Stimulated activated CD8-positive, alpha-beta memory T cell treated with anti-CD3 and anti-CD28 coated beads, Interleukin-15, amount 100 ng/mL, for 48 hours (primary cell): ENCODE measurements around the gene DGCR6L.
"Not testable (repeated sequence)": the region's sequence is repeated elsewhere in the genome, so short reads cannot be mapped to it uniquely, and the experiment has no call there.

Source experiments
- DNase-seq, 2 donors: peaks; one replicate each; pipeline ENCODE4 v3.0.0-alpha.2; 2020; ENCODE audit warnings: low read depth in 2 of 2

The DGCR6L gene

GRCh38 chr22:20319745-20320658, at the start of gene DGCR6L:
Gene DGCR6L, minus strand, starts transcription at chr22:20320060. Its CDS starts 72 bp downstream, at chr22:20319988.
- DNase-seq: peak; percentile 95 to 97

- not testable (repeated sequence) for DNase-seq
Measured at GRCh38 chr22:20368875-20369274, 49.0 kb upstream of the DGCR6L start.

- DNase-seq: not testable (repeated sequence)
Measured at GRCh38 chr22:20366841-20367240, 47.0 kb upstream of the DGCR6L start.

GRCh38 chr22:20364335-20365260, 44.7 kb upstream of the DGCR6L start:
- DNase-seq: not testable (repeated sequence)

GRCh38 chr22:20362403-20362802, 42.5 kb upstream of the DGCR6L start:
- DNase-seq: not testable (repeated sequence)

GRCh38 chr22:20361752-20362229, 41.9 kb upstream of the DGCR6L start:
- not testable (repeated sequence) for DNase-seq

GRCh38 chr22:20360866-20361751, 41.2 kb upstream of the DGCR6L start:
- not testable (repeated sequence) for DNase-seq

- not testable (repeated sequence) for DNase-seq
Measured at GRCh38 chr22:20360261-20360660, 40.4 kb upstream of the DGCR6L start.

- not testable (repeated sequence) for DNase-seq
Measured at GRCh38 chr22:20358503-20359239, 38.8 kb upstream of the DGCR6L start.

- not testable (repeated sequence) for DNase-seq
Measured at GRCh38 chr22:20357967-20358366, 38.1 kb upstream of the DGCR6L start.

- DNase-seq: not testable (repeated sequence)
Measured at GRCh38 chr22:20356906-20357305, 37.0 kb upstream of the DGCR6L start.

GRCh38 chr22:20355939-20356636, 36.2 kb upstream of the DGCR6L start:
- DNase-seq: not testable (repeated sequence)

GRCh38 chr22:20354238-20354975, 34.5 kb upstream of the DGCR6L start:
- no peak for DNase-seq

- DNase-seq: peak; percentile 7 to 25
Measured at GRCh38 chr22:20352536-20352935, 32.7 kb upstream of the DGCR6L start.

GRCh38 chr22:20346553-20346952, 26.7 kb upstream of the DGCR6L start:
- not testable (repeated sequence) for DNase-seq

- DNase-seq: not testable (repeated sequence)
Measured at GRCh38 chr22:20338291-20338690, 18.4 kb upstream of the DGCR6L start.

- DNase-seq: not testable (repeated sequence)
Measured at GRCh38 chr22:20337807-20338206, 17.9 kb upstream of the DGCR6L start.

GRCh38 chr22:20336561-20336960, 16.7 kb upstream of the DGCR6L start:
- not testable (repeated sequence) for DNase-seq

GRCh38 chr22:20328569-20328930, 8.7 kb upstream of the DGCR6L start:
- not testable (repeated sequence) for DNase-seq
